ENCODE results near the gene VPS13A. TPM values are rescaled to one million over a fixed set of nuclear protein-coding genes. Genes with fewer than 3 reads are reported as not detected.

The VPS13A gene
- total RNA-seq, 1 donor from 2014 or later: 37.8 TPM

DNA sequence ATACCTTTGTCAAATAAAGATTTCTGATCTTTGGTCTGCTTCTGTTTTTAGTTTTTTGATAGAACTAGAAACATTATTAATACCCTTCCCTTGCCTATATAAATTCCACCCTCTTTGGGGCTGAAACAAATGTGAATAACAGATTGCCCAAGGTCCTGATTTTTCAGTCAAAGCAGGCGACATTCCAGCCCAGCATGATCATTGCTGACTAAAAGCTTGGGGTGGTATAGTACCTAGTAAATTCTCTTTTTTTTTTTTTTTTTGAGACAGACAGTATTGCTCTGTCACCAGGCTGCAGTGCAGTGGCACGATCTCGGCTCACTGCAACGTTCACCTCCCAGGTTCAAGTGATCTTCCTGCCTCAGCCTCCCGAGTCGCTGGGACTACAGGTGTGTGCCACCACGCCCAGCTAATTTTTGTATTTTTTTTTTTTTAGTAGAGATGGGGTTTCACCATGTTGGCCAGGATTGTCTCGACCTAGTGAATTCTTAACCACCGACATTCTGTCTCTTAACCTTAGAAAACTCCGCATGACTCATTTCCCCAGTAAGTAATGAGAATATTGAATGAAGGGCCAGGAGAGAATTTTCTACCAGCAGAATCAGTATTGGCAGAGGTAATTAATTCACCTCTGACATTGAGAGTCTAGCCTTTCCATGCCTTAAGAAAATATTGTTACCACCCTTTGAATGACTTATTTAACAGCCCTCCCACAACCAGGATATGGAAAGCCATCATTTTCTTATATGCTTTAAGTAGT lies 244.4 kb downstream of the VPS13A start:
- intact Hi-C loops (cut with DNase I): no loop called here
- no peak for TF ChIP-seq POLR2AphosphoS5 (IDR thresholded peaks at IDR 0.05; ENCODE audit: insufficient read depth in 1 of 2, low read depth in 1 of 2)
- TF ChIP-seq, protein P1, sequence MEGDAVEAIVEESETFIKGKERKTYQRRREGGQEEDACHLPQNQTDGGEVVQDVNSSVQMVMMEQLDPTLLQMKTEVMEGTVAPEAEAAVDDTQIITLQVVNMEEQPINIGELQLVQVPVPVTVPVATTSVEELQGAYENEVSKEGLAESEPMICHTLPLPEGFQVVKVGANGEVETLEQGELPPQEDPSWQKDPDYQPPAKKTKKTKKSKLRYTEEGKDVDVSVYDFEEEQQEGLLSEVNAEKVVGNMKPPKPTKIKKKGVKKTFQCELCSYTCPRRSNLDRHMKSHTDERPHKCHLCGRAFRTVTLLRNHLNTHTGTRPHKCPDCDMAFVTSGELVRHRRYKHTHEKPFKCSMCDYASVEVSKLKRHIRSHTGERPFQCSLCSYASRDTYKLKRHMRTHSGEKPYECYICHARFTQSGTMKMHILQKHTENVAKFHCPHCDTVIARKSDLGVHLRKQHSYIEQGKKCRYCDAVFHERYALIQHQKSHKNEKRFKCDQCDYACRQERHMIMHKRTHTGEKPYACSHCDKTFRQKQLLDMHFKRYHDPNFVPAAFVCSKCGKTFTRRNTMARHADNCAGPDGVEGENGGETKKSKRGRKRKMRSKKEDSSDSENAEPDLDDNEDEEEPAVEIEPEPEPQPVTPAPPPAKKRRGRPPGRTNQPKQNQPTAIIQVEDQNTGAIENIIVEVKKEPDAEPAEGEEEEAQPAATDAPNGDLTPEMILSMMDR (IDR thresholded peaks at IDR 0.05): no peak
- TF ChIP-seq POLR2A (IDR thresholded peaks at IDR 0.05): no peak
- peaks cover 0 to 7% of the 10 kb centered on the region in 2 donors for H3K36me3 ChIP-seq
- no peak overlapping the region for H3K4me3 ChIP-seq
- no peaks in the 10 kb centered on the region for H3K4me1 ChIP-seq
- H3K9me3 ChIP-seq: no peaks in the 10 kb centered on the region
- H3K27ac ChIP-seq: no peak overlapping the region
- no peak for DNase-seq (ENCODE audit: extremely low spot score in 2 of 2)
- no peaks in the 10 kb centered on the region for H3K27me3 ChIP-seq

DNA sequence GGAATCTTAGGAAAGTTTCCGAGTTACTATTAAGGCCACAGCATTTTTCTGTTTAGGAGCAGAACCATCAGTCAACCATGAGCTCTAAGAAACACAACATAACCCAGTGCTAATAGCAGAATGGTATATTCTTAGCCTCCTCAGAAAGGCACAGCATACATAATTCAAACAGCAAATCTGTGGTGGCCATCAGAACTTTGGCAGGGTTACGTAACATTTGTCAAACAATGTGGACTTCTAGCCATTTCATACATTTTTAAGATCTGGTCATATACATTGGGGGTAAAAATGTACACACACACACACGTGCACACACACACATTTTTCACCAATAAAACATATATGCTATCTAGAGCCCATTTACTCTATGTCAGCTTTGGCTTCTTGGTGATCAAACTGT lies 245.6 kb downstream of the VPS13A start:
- intact Hi-C loops (cut with DNase I): no loop called here
- Histone ChIP-seq H3K27ac (no peak overlapping the region), H3K4me1 (no peaks in the 10 kb centered on the region), H3K27me3 (no peaks in the 10 kb centered on the region), H3K4me3 (no peak overlapping the region), H3K36me3 (peaks cover 0 to 7% of the 10 kb centered on the region in 2 donors), H3K9me3 (no peaks in the 10 kb centered on the region)
- no peak for DNase-seq (ENCODE audit: extremely low spot score in 2 of 2)
- TF ChIP-seq, protein P1 (IDR thresholded peaks at IDR 0.05): no peak
- TF ChIP-seq POLR2A (IDR thresholded peaks at IDR 0.05) (no peak), POLR2AphosphoS5 (IDR thresholded peaks at IDR 0.05; ENCODE audit: insufficient read depth in 1 of 2, low read depth in 1 of 2) (no peak)

DNA sequence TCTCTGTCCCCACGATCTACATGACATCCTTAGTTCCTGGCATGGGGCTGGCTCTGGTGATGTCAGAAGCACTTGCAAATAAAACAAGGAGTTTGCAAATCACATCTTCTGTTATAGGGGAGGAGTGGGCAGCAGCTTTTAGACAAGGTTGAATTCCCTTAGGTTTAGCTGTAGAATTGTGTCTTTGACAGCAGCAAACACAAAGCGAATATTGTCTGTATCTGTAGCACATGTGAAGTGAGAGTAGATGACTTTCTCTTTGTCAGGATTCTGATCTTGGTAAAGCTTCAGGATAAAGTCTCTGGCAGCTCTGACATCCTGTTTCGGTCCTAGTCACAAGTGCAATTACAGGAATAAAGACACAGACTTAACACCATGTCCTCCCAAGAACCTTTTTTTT lies 246.5 kb downstream of the VPS13A start:
- peaks cover 0 to 7% of the 10 kb centered on the region in 2 donors for H3K36me3 ChIP-seq
- no peak for DNase-seq (ENCODE audit: extremely low spot score in 2 of 2)
- no peaks in the 10 kb centered on the region for H3K27me3 ChIP-seq
- no peak for TF ChIP-seq POLR2A (IDR thresholded peaks at IDR 0.05)
- H3K9me3 ChIP-seq: no peaks in the 10 kb centered on the region
- intact Hi-C loops (cut with DNase I): no loop called here
- no peak overlapping the region for H3K4me3 ChIP-seq
- H3K4me1 ChIP-seq: no peaks in the 10 kb centered on the region
- no peak overlapping the region for H3K27ac ChIP-seq

DNA sequence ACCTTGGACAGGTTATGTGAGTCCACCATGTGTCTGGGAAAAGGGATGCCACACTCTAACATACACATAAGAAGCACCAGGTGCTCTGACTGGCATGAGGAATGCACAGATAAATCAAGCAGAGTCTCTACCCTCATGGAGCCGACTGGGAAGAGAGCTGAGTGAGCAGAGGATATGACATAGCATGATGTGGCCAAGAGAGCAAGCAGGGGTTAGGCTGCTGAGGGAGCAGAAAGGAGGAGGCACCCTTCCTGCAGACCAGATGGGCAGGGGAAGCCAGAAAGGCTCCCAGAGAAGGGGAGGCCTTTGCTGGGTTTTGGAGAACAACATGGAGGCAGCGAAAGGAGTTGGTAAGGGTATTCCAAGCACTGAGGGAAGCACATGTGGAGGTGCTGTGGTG lies 247.7 kb downstream of the VPS13A start:
- Histone ChIP-seq H3K27ac (no peak overlapping the region), H3K4me3 (no peak overlapping the region), H3K36me3 (peaks cover 0 to 7% of the 10 kb centered on the region in 2 donors), H3K27me3 (no peaks in the 10 kb centered on the region), H3K4me1 (no peaks in the 10 kb centered on the region), H3K9me3 (no peaks in the 10 kb centered on the region)
- intact Hi-C loops (cut with DNase I): no loop called here
- no peak for TF ChIP-seq POLR2AphosphoS5 (IDR thresholded peaks at IDR 0.05; ENCODE audit: insufficient read depth in 1 of 2, low read depth in 1 of 2)
- TF ChIP-seq, protein P1 (IDR thresholded peaks at IDR 0.05): no peak
- TF ChIP-seq POLR2A (IDR thresholded peaks at IDR 0.05): no peak
- DNase-seq (ENCODE audit: extremely low spot score in 2 of 2): no peak

DNA sequence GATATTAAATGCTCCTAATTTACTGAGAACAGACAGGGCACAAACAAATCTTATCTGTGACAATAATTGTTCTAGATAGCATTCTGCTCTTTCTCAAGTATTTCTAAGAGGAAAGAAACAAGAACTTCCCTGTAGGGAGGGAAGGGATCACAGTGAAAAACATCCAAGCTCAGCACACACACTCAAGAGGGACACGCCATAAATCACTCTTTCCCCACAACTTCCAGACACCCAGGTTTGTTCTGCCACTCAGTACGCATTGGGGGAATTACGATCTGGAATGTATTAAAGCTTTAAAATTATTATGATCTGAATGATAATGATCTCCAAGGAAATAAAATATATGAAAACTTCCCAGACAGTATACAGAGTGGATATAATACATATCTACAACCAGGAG lies 249.4 kb downstream of the VPS13A start:
- intact Hi-C loops (cut with DNase I): no loop called here
- DNase-seq (ENCODE audit: extremely low spot score in 2 of 2): no peak
- Histone ChIP-seq H3K27ac (no peak overlapping the region), H3K4me3 (no peak overlapping the region), H3K9me3 (no peaks in the 10 kb centered on the region), H3K36me3 (peaks cover 0 to 7% of the 10 kb centered on the region in 2 donors), H3K27me3 (no peaks in the 10 kb centered on the region), H3K4me1 (no peaks in the 10 kb centered on the region)
- TF ChIP-seq, protein P1 (IDR thresholded peaks at IDR 0.05): no peak
